Endothelial cell of umbilical vein (primary cell): ENCODE data around the gene NSMCE1. TPM values are rescaled to one million over a fixed set of nuclear protein-coding genes. Genes with fewer than 3 reads are reported as not detected.

Source experiments
- BruUV-seq: library from RNA; stranded (reverse); fragments of 400-500 nt; replicated peaks from 2 replicates; lab custom pipeline; 2021; lab: Mats Ljungman, UMichigan
- CTCF ChIA-PET: fragments of 300-600, 350-600 bp; sonication (Branson Sonifier 250); formaldehyde crosslinking; loops from one replicate; lab custom pipeline; 2021; ENCODE audit warnings: antibody characterized with exemption, inconsistent platforms; lab: Charles Lee
- POLR2A ChIA-PET: fragments of 300-600, 350-600 bp; sonication (Branson Sonifier 250); formaldehyde crosslinking; loops from one replicate; lab custom pipeline; 2021; ENCODE audit warnings: antibody characterized with exemption, inconsistent platforms; lab: Charles Lee
- DNase-seq: peaks from one replicate; pipeline ENCODE4 v3.0.0-alpha.2; 2011; ENCODE audit warnings: low read depth, low spot score
- FAIRE-seq: peaks from 2 replicates; lab custom pipeline; 2011; peaks lifted over from hg19 to GRCh38; lab: Jason Lieb, UNC
- H2AFZ ChIP-seq: 2 replicates; pipeline ENCODE4 v1.6.0; 2012; ENCODE audit warnings: low read depth, low read length, control low read depth, inconsistent platforms
- H3K27ac ChIP-seq: 2 replicates; pipeline ENCODE4 v1.5.1; 2011; ENCODE audit warnings: low read depth, mild to moderate bottlenecking, control low read depth, low read length, moderate library complexity; ENCODE audit not compliant: insufficient read depth
- H3K27me3 ChIP-seq, 2 experiments: 2 replicates each; pipeline versions ENCODE4 v1.6.0 to v1.6.1; 2011; ENCODE audit warnings: low read length in 2 of 2, mixed read lengths in 1 of 2; ENCODE audit not compliant: control insufficient read depth in 2 of 2, insufficient read depth in 2 of 2
- H3K36me3 ChIP-seq, 2 experiments: 2 replicates in 1 of 2; 3 replicates in 1 of 2; pipeline ENCODE4 v1.5.1; 2011; ENCODE audit warnings: low read length in 2 of 2, mild to moderate bottlenecking in 1 of 2, moderate library complexity in 1 of 2; ENCODE audit not compliant: control insufficient read depth in 2 of 2, insufficient read depth in 2 of 2; ENCODE audit errors: extremely low read depth in 1 of 2
- H3K4me1 ChIP-seq: 3 replicates; pipeline ENCODE4 v1.5.1; 2011; ENCODE audit warnings: mild to moderate bottlenecking, low read length; ENCODE audit not compliant: control insufficient read depth, insufficient read depth; ENCODE audit errors: extremely low read depth
- H3K4me2 ChIP-seq: 2 replicates; pipeline ENCODE4 v1.6.1; 2011; ENCODE audit warnings: low read length, control low read depth, mixed read lengths; ENCODE audit not compliant: insufficient read depth
- H3K4me3 ChIP-seq, 3 experiments: fragments of 200-600 bp in 1 of 3; sonication (generic), shearing (Covaris generic) in 1 of 3; replicated peaks in 1 of 3; 2 replicates each; pipeline ENCODE4 v1.5.1; 2011 to 2016; ENCODE audit warnings: control low read depth in 3 of 3, low read length in 3 of 3, mild to moderate bottlenecking in 2 of 3, inconsistent platforms in 1 of 3, low read depth in 1 of 3, moderate library complexity in 1 of 3; ENCODE audit not compliant: insufficient read depth in 1 of 3
- H3K79me2 ChIP-seq: 2 replicates; pipeline ENCODE4 v1.6.0; 2012; ENCODE audit warnings: low read length, inconsistent platforms; ENCODE audit not compliant: control insufficient read depth, insufficient read depth
- H3K9ac ChIP-seq: replicated peaks from 2 replicates; pipeline ENCODE3; 2011; ENCODE audit warnings: low read length, control low read depth; ENCODE audit not compliant: insufficient read depth; ENCODE audit errors: extremely low read depth
- H3K9me1 ChIP-seq: replicated peaks from 3 replicates; pipeline ENCODE4 v1.6.0; 2011; ENCODE audit warnings: mild to moderate bottlenecking, low read length; ENCODE audit not compliant: control insufficient read depth, insufficient read depth; ENCODE audit errors: extremely low read depth
- H3K9me3 ChIP-seq: replicated peaks from 2 replicates; pipeline ENCODE4 v1.5.1; 2012; ENCODE audit warnings: low read length, inconsistent platforms; ENCODE audit not compliant: control insufficient read depth, insufficient read depth
- H4K20me1 ChIP-seq: replicated peaks from 2 replicates; pipeline ENCODE3; 2011; ENCODE audit warnings: mild to moderate bottlenecking, low read length; ENCODE audit not compliant: control insufficient read depth, insufficient read depth; ENCODE audit errors: extremely low read depth
- CTCF ChIP-seq, 2 donors: IDR thresholded peaks; 1 replicate in 1 of 2; 2 replicates in 1 of 2; pipeline ENCODE4 v1.5.1; 2011; ENCODE audit warnings: low read length in 2 of 2, mild to moderate bottlenecking in 2 of 2, moderate library complexity in 2 of 2, control low read depth in 1 of 2, inconsistent platforms in 1 of 2, low read depth in 1 of 2; ENCODE audit not compliant: insufficient read depth in 1 of 2; ENCODE audit errors: extremely low read depth in 1 of 2
- FOS ChIP-seq: IDR thresholded peaks from 2 replicates; pipeline ENCODE4 v1.6.1; 2011; ENCODE audit warnings: mild to moderate bottlenecking, low read length, moderate library complexity, borderline replicate concordance; ENCODE audit not compliant: insufficient read depth
- GATA2 ChIP-seq: IDR thresholded peaks from 2 replicates; pipeline ENCODE4 v1.7.0; 2011; ENCODE audit warnings: low read depth, mild to moderate bottlenecking, moderate library complexity, mixed read lengths, low read length; ENCODE audit not compliant: insufficient read length, insufficient read depth
- JUN ChIP-seq: IDR thresholded peaks from 2 replicates; pipeline ENCODE4 v1.6.1; 2011; ENCODE audit warnings: borderline replicate concordance, low read depth; ENCODE audit not compliant: insufficient read length, insufficient read depth
- MAX ChIP-seq: IDR thresholded peaks from 2 replicates; pipeline ENCODE4 v1.6.1; 2011; ENCODE audit not compliant: insufficient read depth, insufficient read length
- MYC ChIP-seq: IDR thresholded peaks from one replicate; pipeline ENCODE4 v1.6.1; 2011; ENCODE audit warnings: mild to moderate bottlenecking, low read depth, low read length
- POLR2A ChIP-seq: IDR thresholded peaks from 2 replicates; pipeline ENCODE4 v1.6.1; 2012; ENCODE audit warnings: low read depth, mild to moderate bottlenecking, control low read depth, low read length
- POLR2AphosphoS5 ChIP-seq: IDR thresholded peaks from 2 replicates; pipeline ENCODE4 v1.6.1; 2012; ENCODE audit warnings: low read depth, mild to moderate bottlenecking, control low read depth, low read length, moderate library complexity; ENCODE audit not compliant: insufficient read depth
- dilution Hi-C: fragments of 300-500 bp; cut with MboI; formaldehyde crosslinking; loops from one replicate; pipeline ENCODE4 v1.15.0; 2019; ENCODE audit warnings: low sequenced_read_pairs; ENCODE audit not compliant: extremely low pct_ligation_motif_present
- intact Hi-C: fragments of 100-400 bp; cut with micrococcal nuclease; formaldehyde crosslinking; loops from one replicate; pipeline ENCODE4 v1.10.0; 2022
- polyA plus RNA-seq, 4 experiments: library from polyadenylated mRNA; depleted of rRNA in 3 of 4; stranded (reverse) in 3 of 4; unstranded in 1 of 4; fragments of >200 nt; gene quantifications; 2 replicates each; pipeline versions ENCODE4 v1.2.1 to v1.2.3, GENCODE V29; 2011 to 2012; ENCODE audit warnings: missing spikeins in 1 of 4
- total RNA-seq: library from RNA; stranded (reverse); gene quantifications from 2 replicates; pipeline ENCODE4 v1.2.3, GENCODE V29; 2021

The NSMCE1 gene
- total and polyA plus RNA-seq, 2 donors (not counting 3 experiments of a cell fraction or from before 2014, with no cell fraction given): 23.8 to 42.0 TPM

- ChIA-PET CTCF (interaction anchor here (1.3 to 7.5 kb wide), 2 partner anchors 20 to 168 kb away, joined by 6 to 48 read pairs; no protein-coding TSS in a partner anchor), POLR2A (interaction anchor here (0.5 kb wide), 1 partner anchor 9 kb away, joined by 5 read pairs; no protein-coding TSS in a partner anchor)
- peak; percentile 37 for FAIRE-seq
- Histone ChIP-seq H3K27me3 (peaks cover 5 to 11% of the 10 kb centered on the region in 2 experiments), H3K9me1 (no peaks in the 10 kb centered on the region), H3K4me2 (no peak overlapping the region), H4K20me1 (no peaks in the 10 kb centered on the region), H3K36me3 (no peaks in the 10 kb centered on the region), H3K4me3 (no peak overlapping the region), H3K4me1 (peaks cover 20% of the 10 kb centered on the region), H2AFZ (no peak overlapping the region), H3K79me2 (no peaks in the 10 kb centered on the region), H3K9me3 (no peaks in the 10 kb centered on the region), H3K27ac (no peak overlapping the region), H3K9ac (no peak overlapping the region)
- DNase-seq: no peak
- intact Hi-C loops: no loop called here
- no TSS peak for BruUV-seq
- TF ChIP-seq POLR2AphosphoS5: no peak
- no peak for TF ChIP-seq MAX
- no peak for TF ChIP-seq GATA2
- no peak for TF ChIP-seq JUN
- no peak for TF ChIP-seq CTCF (IDR thresholded peaks at IDR 0.05; ENCODE audit: extremely low read depth in 1 of 2, insufficient read depth in 1 of 2, low read depth in 1 of 2, low read length in 2 of 2)
- TF ChIP-seq FOS: no peak
- no peak for TF ChIP-seq MYC
- TF ChIP-seq POLR2A: no peak
- dilution Hi-C loops: no loop called here
Observed at GRCh38 chr16:27199736-27200135, 68.8 kb downstream of the NSMCE1 start.
